Suprapubic skin (tissue), 4 donors: ENCODE measurements around the gene ZNF300. TPM values are rescaled to one million over a fixed set of nuclear protein-coding genes. Genes with fewer than 3 reads are reported as not detected.
"Not testable (repeated sequence)": the region's sequence is repeated elsewhere in the genome, so short reads cannot be mapped to it uniquely, and the experiment has no call there.

Source experiments
- DNase-seq, 2 donors: peaks; one replicate each; pipeline ENCODE4 v3.0.0-alpha.2; 2019; ENCODE audit warnings: low spot score in 2 of 2
- H3K27ac ChIP-seq: fragments of 200-600 bp; sonication (generic); one replicate; pipeline ENCODE4 v1.5.1; 2019
- H3K27me3 ChIP-seq: fragments of 200-600 bp; sonication (generic); one replicate; pipeline ENCODE4 v1.5.1; 2019
- H3K36me3 ChIP-seq: fragments of 200-600 bp; sonication (generic); one replicate; pipeline ENCODE4 v1.5.1; 2019
- H3K4me1 ChIP-seq: fragments of 200-600 bp; sonication (generic); one replicate; pipeline ENCODE4 v1.5.1; 2019
- H3K4me3 ChIP-seq: fragments of 200-600 bp; sonication (generic); one replicate; pipeline ENCODE4 v1.5.1; 2019; ENCODE audit warnings: mild to moderate bottlenecking
- H3K9me3 ChIP-seq: fragments of 200-600 bp; sonication (generic); one replicate; pipeline ENCODE4 v1.5.1; 2019
- CTCF ChIP-seq, 2 donors: fragments of 200-600 bp in 1 of 2; fragments of 450-650 bp in 1 of 2; sonication (generic) in 1 of 2; IDR thresholded peaks; one replicate each; pipeline ENCODE4 v1.5.1; 2016 to 2019; ENCODE audit warnings: antibody characterized with exemption in 2 of 2, mild to moderate bottlenecking in 1 of 2, moderate library complexity in 1 of 2
- EP300 ChIP-seq: sonication (generic); formaldehyde crosslinking; IDR thresholded peaks from one replicate; pipeline ENCODE4 v1.6.1; 2017; ENCODE audit warnings: antibody characterized with exemption
- POLR2A ChIP-seq, 2 donors: fragments of 450-650 bp; IDR thresholded peaks; one replicate each; pipeline ENCODE4 v1.6.1; 2017; ENCODE audit warnings: antibody characterized with exemption in 2 of 2, mild to moderate bottlenecking in 2 of 2, moderate library complexity in 2 of 2
- POLR2AphosphoS5 ChIP-seq, 3 donors: sonication (generic); formaldehyde crosslinking; IDR thresholded peaks; one replicate each; pipeline ENCODE4 v1.6.1; 2017; ENCODE audit warnings: antibody characterized with exemption in 3 of 3
- WGBS: methylation state at CpG from one replicate; pipeline ENCODE4 v1.1.5; 2018; 5-methylcytosine and 5-hydroxymethylcytosine counted together
- total RNA-seq, 4 donors: library from RNA; depleted of rRNA; stranded (reverse); fragments of >200 nt; gene quantifications; one replicate each; pipeline ENCODE4 v1.1.0, GENCODE V29; 2016

Gene ZNF300
- total RNA-seq, 4 donors from 2014 or later, result 2.1 to 5.1 (median 3.3) TPM

GRCh38 chr5:150895431-150896428 is 9.1 kb downstream of the ZNF300 start:
- peaks cover 38% of the 10 kb centered on the region for H3K36me3 ChIP-seq
- no peak for DNase-seq
- no peak overlapping the region for H3K4me3 ChIP-seq
- 99% methylated on average over 8 of the region's 8 CpGs for WGBS
- peaks cover 70% of the 10 kb centered on the region for H3K9me3 ChIP-seq
- no peaks in the 10 kb centered on the region for H3K4me1 ChIP-seq
- H3K27me3 ChIP-seq, result no peaks in the 10 kb centered on the region
- TF ChIP-seq CTCF (IDR thresholded peaks at IDR 0.05) (no peak), POLR2A (IDR thresholded peaks at IDR 0.05) (no peak), POLR2AphosphoS5 (IDR thresholded peaks at IDR 0.05) (no peak), EP300 (no peak)
- no peak overlapping the region for H3K27ac ChIP-seq

GRCh38 chr5:150879358-150879757 is 25.4 kb downstream of the ZNF300 start:
- Histone ChIP-seq H3K4me1 (no peaks in the 10 kb centered on the region), H3K4me3 (no peak overlapping the region), H3K27me3 (no peaks in the 10 kb centered on the region), H3K27ac (no peak overlapping the region), H3K9me3 (peaks cover 9% of the 10 kb centered on the region), H3K36me3 (no peaks in the 10 kb centered on the region)
- TF ChIP-seq POLR2A (IDR thresholded peaks at IDR 0.05) (no peak), CTCF (IDR thresholded peaks at IDR 0.05) (no peak), POLR2AphosphoS5 (IDR thresholded peaks at IDR 0.05) (no peak), EP300 (no peak)
- DNase-seq, result no peak

GRCh38 chr5:150862070-150862469 is 42.7 kb downstream of the ZNF300 start:
- Histone ChIP-seq H3K4me3 (no peak overlapping the region), H3K9me3 (peaks cover 11% of the 10 kb centered on the region), H3K4me1 (no peaks in the 10 kb centered on the region), H3K36me3 (no peaks in the 10 kb centered on the region), H3K27ac (no peak overlapping the region), H3K27me3 (no peaks in the 10 kb centered on the region)
- WGBS, result 84% methylated on average over 1 of the region's 1 CpG
- TF ChIP-seq POLR2AphosphoS5 (IDR thresholded peaks at IDR 0.05), result no peak
- no peak for TF ChIP-seq POLR2A (IDR thresholded peaks at IDR 0.05)
- TF ChIP-seq CTCF (IDR thresholded peaks at IDR 0.05), result no peak
- no peak for TF ChIP-seq EP300
- no peak for DNase-seq

- WGBS, result 64% methylated on average over 2 of the region's 2 CpGs
Observed at GRCh38 chr5:150860246-150860821, 44.4 kb downstream of the ZNF300 start.

GRCh38 chr5:150856700-150857099 is 48.1 kb downstream of the ZNF300 start:
- not testable (repeated sequence) for H3K27me3 ChIP-seq, H3K4me1 ChIP-seq, H3K36me3 ChIP-seq, H3K27ac ChIP-seq, DNase-seq, H3K4me3 ChIP-seq, H3K9me3 ChIP-seq
- WGBS, result 92% methylated on average over 3 of the region's 3 CpGs

More at GRCh38 chr5:150860246-150860821, 44.4 kb downstream of the ZNF300 start:
- H3K27me3 ChIP-seq, result no peaks in the 10 kb centered on the region
- H3K36me3 ChIP-seq, result no peaks in the 10 kb centered on the region
- H3K27ac ChIP-seq, result no peak overlapping the region
- no peak for DNase-seq
- H3K9me3 ChIP-seq, result no peaks in the 10 kb centered on the region
- no peaks in the 10 kb centered on the region for H3K4me1 ChIP-seq
- no peak overlapping the region for H3K4me3 ChIP-seq
- no peak for TF ChIP-seq POLR2AphosphoS5 (IDR thresholded peaks at IDR 0.05)
- TF ChIP-seq EP300, result no peak
- no peak for TF ChIP-seq POLR2A (IDR thresholded peaks at IDR 0.05)
- TF ChIP-seq CTCF (IDR thresholded peaks at IDR 0.05), result no peak
